Measurements from ENCODE around the gene TSSK6.

TSSK6 gene

GRCh38 chr19:19531951-19532805 is 16.8 kb upstream of the TSSK6 start:
- in situ Hi-C loops (cut with MboI; ENCODE audit: low sequenced_read_pairs) = loop anchor here (10.0 kb wide), 1 partner anchor 113 kb away; the partner anchor contains the start of gene GMIP

DNA sequence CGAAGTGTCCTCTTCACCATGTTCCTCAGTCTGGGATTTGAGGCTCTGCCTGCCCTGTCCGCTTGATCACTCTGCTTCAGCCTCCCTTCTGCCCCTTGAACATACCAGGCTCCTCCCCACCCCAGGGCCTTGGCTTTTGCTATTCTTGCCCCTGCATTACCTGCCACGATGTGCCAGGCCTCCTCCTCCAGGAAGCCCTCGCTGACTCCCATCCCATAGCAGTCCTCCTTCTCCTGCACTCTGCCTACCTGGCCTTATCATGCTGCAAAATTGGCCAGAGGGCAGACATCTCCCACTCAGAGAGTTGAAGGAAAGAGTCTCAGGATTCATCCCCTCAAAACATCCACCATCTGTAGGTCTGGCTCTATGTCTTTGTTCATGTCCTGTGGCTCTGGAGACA is 15.5 kb upstream of the TSSK6 start:
- in situ Hi-C loops (cut with MboI; ENCODE audit: low sequenced_read_pairs) = loop anchor here (10.0 kb wide), 1 partner anchor 114 kb away; the partner anchor contains the start of gene GMIP

DNA sequence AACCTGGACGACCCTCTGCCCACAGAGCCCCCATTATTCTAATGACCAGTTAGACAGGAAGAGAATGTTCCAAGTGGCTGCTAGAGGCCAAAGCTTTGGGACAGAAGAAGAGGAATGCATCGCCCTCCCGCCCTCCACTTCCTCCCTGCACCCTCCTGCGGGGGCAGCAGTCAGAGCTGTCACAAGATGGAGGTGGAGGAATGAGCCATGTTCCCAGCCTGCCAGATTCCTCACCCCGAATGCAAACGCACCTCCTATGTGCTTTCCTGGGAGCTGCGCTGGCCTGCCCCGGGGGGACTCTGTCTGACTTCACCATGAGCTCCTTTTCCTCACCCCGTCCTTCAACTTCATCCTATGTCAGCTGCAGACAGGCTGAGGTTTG is 15.1 kb upstream of the TSSK6 start:
- in situ Hi-C loops (cut with MboI; ENCODE audit: low sequenced_read_pairs) = loop anchor here (10.0 kb wide), 1 partner anchor 114 kb away; the partner anchor contains the start of gene GMIP

- in situ Hi-C loops (cut with MboI; ENCODE audit: low sequenced_read_pairs) = loop anchor here (10.0 kb wide), 1 partner anchor 115 kb away; the partner anchor contains the start of gene GMIP
Measured at GRCh38 chr19:19529783-19530422, 14.6 kb upstream of the TSSK6 start.

- in situ Hi-C loops (cut with MboI; ENCODE audit: low sequenced_read_pairs) = no loop called here
Measured at GRCh38 chr19:19528721-19529490, 13.6 kb upstream of the TSSK6 start, which contains the start of gene YJEFN3. TSS of gene YJEFN3 (plus strand) at chr19:19528911. CDS start at chr19:19528933, 22 bp downstream.

DNA sequence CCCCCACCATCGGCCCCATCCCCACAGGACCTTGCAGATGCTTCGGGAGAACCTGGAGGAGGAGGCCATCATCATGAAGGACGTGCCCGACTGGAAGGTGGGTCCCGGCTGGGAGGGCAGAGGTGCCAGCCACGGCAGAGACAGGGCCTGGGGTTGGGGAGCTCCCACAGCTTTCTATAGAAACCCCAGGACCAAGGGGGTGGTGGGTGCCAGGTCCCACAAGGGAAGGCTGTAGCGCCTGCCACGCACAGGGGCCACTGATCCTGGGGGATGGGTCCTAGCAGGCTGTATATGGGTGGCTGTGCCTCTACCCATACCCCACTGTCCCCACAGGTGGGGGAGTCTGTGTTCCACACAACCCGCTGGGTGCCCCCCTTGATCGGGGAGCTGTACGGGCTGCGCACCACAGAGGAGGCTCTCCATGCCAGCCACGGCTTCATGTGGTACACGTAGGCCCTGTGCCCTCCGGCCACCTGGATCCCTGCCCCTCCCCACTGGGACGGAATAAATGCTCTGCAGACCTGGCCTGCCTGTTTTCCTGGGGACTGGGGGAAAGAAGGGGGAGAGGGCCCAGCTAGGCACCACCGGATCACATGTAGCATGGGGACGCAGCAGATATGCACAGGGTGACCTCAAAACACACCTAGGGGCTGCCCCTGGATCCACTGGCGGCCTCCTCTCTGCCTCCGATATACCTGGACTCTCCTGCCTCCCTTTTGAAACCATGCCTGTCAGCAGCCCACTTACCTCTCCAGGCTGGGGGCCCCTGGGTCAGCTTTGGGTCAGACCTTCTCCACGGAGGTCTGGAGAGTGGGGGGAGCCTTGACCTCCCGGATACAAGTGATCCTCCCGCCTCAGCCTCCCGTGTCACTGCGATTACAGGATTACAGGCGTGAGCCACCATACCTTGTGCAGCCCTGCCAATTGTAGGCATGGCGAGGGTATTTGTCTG is 12.6 kb upstream of the TSSK6 start:
- in situ Hi-C loops (cut with MboI; ENCODE audit: low sequenced_read_pairs) = no loop called here

DNA sequence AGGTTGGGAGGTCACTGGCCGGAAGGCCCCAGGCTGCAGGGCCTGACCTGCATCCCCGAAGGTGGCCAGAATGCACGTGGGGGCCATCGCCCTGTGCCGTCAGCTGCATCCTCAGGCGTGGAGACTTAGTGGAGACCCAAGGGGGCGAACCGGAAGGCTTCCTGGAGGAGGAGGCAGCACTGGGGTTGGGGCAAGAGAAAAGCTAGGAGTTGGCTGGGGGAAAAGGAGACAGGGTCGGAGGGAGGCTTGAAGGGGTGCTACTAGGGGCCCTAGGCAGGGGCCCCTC is 12.0 kb upstream of the TSSK6 start:
- in situ Hi-C loops (cut with MboI; ENCODE audit: low sequenced_read_pairs) = no loop called here

- in situ Hi-C loops (cut with MboI; ENCODE audit: low sequenced_read_pairs) = no loop called here
Measured at GRCh38 chr19:19526581-19527370, 11.4 kb upstream of the TSSK6 start.

DNA sequence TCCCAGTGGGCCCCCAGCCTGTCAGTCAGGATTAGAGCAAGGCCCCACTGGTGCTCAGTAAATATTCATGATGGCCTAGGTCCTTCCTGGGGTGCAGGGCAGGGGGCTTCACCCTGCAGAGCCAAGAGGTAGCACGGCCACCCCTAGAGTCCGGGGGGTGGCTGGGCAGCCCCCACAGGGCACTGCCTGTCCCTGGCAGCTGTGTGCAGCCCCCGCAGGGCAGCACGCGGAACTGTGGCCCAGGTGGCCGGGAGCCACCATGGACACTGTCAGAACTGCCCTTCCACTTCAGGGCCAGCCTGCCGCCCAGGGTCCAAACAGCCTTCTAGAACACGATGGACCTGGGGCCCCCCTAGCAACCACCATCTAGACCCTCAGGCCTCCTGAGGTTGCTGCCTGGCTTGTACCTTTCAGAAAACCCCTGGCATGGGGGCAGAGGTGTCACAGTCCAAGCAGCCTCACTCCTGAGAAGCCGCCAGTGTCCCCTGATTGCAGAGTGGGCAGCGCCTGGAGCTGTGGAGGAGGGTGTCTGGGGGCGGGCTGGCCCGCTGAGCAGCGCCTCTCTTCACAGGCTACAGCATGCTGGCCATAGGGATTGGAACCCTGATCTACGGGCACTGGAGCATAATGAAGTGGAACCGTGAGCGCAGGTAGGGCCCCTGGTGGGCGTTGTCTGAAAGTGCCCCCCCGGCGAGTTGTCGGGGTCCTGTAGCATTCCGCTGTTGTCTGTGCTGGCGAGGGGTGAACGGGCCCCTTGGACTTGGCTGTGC is 10.4 kb upstream of the TSSK6 start:
- in situ Hi-C loops (cut with MboI; ENCODE audit: low sequenced_read_pairs) = no loop called here

GRCh38 chr19:19524053-19524452 is 8.7 kb upstream of the TSSK6 start:
- in situ Hi-C loops (cut with MboI; ENCODE audit: low sequenced_read_pairs) = no loop called here

- in situ Hi-C loops (cut with MboI; ENCODE audit: low sequenced_read_pairs) = no loop called here
Measured at GRCh38 chr19:19523177-19523576, 7.8 kb upstream of the TSSK6 start.

- in situ Hi-C loops (cut with MboI; ENCODE audit: low sequenced_read_pairs) = no loop called here
Measured at GRCh38 chr19:19520989-19521388, 5.6 kb upstream of the TSSK6 start.

GRCh38 chr19:19517235-19517619 is 1.9 kb upstream of the TSSK6 start:
- in situ Hi-C loops (cut with MboI; ENCODE audit: low sequenced_read_pairs) = no loop called here

DNA sequence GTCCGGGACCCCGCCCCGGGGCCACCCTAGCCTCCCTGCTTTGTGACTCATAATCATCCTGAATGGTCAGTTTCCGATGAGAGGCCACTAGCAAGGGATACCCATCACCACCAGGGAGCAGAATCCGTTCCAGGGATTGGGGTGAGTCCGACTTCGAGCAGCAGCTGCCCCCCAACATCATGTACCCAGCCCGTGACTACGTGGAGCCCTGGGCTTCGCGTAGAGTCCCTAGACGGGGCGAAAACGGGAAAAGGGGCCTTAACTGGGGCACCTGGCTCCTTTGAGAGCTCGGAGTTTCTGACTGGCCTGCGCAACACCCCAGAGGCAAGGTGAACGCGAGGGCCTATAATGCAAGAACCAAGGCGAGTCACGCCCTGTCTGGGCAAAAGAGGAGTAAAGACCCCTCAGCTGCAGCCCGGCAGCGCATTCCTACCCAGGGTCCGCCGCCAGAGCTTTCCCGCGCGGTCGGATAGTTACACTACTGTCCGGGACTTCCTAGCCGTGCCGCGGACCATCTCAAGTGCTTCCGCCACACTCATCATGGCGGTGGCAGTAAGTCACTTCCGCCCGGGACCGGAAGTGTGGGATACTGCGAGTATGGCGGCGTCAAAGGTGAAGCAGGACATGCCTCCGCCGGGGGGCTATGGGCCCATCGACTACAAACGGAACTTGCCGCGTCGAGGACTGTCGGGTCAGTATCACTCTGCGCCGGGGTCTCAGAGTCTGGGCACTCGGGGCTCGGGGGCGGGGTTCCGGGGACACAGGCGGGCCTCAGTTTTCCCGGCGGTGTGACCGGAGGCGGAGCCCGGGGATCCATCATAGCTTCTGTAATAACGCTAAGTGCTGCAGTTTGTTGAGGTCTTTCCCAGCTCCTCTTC is 533 bp upstream of the TSSK6 start, which contains the start of gene NDUFA13:
TSS of gene NDUFA13 (plus strand) at position 584 of the 878 bp plus-strand sequence. CDS start at position 598, 14 bp downstream.
- in situ Hi-C loops (cut with MboI; ENCODE audit: low sequenced_read_pairs) = no loop called here

GRCh38 chr19:19514215-19514657 is 1.1 kb downstream of the TSSK6 start:
- in situ Hi-C loops (cut with MboI; ENCODE audit: low sequenced_read_pairs) = no loop called here

DNA sequence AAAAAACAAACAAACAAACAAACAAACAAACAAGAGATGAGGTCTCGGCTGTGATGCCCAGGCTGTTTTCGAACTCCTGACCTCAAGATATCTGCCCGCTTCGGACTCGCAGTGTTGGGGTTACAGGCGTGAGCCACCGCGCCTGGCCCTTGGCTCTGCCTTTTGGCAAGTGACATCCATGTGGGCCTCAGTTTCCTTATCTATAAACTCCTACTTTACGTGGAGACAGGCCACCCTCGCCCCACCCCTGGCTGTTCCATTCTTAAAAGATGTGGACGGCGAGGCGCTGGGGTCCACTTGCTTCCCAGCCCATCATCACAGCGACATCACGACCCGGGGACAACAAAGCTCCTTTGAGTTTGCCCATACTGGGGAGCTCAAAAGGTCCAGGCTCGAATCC is 1.7 kb downstream of the TSSK6 start:
- in situ Hi-C loops (cut with MboI; ENCODE audit: low sequenced_read_pairs) = no loop called here

- in situ Hi-C loops (cut with MboI; ENCODE audit: low sequenced_read_pairs) = no loop called here
Measured at GRCh38 chr19:19510432-19510831, 4.9 kb downstream of the TSSK6 start.

DNA sequence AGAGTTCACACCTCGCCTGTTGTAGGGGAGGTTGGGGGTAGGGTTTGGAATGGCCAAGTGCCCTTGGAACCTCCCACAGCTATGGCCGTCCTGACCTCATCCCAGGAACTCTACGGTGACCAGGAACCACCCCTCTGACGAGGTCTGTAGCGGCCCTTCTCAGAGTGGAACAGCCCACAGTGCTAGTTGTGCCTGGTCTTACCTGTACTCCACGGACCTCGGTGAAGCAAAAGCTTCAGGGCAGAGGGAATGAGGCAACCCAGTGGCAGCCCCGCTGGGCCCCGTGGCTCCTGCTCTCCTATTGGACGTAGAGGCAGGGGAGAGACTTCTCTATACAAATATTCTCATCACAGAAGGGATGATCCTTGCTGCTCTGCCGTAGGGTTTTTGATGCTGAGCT is 7.1 kb downstream of the TSSK6 start:
- in situ Hi-C loops (cut with MboI; ENCODE audit: low sequenced_read_pairs) = no loop called here
